CD4-positive, alpha-beta memory T cell (primary cell): ENCODE results near the gene IL32. TPM values are rescaled to one million over a fixed set of nuclear protein-coding genes. Genes with fewer than 3 reads are reported as not detected.

Experiments used
- CTCF ChIA-PET: fragments of 350-600 bp; sonication (Branson Sonifier 250); formaldehyde crosslinking; loops from one replicate; lab custom pipeline; 2021; ENCODE audit warnings: inconsistent platforms; ENCODE audit not compliant: partially characterized antibody; lab: Charles Lee
- POLR2A ChIA-PET: fragments of 350-600 bp; sonication (Branson Sonifier 250); formaldehyde crosslinking; loops from one replicate; lab custom pipeline; 2021; ENCODE audit not compliant: partially characterized antibody; lab: Charles Lee
- DNase-seq, 5 donors: peaks; one replicate each; pipeline versions ENCODE4 v3.0.0 to v3.0.0-alpha.2; 2020 to 2022; ENCODE audit warnings: mixed read lengths in 1 of 5
- H3K27ac ChIP-seq: one replicate; pipeline ENCODE4 v1.7.0; 2013; ENCODE audit warnings: low read depth, low read length
- H3K27me3 ChIP-seq: 2 replicates; pipeline ENCODE4 v1.7.0; 2013; ENCODE audit warnings: mild to moderate bottlenecking, low read length, moderate library complexity; ENCODE audit not compliant: insufficient read depth
- H3K36me3 ChIP-seq: 2 replicates; pipeline ENCODE4 v1.7.0; 2013; ENCODE audit warnings: mild to moderate bottlenecking, low read length, moderate library complexity; ENCODE audit not compliant: insufficient read depth
- H3K4me1 ChIP-seq: 2 replicates; pipeline ENCODE4 v1.7.0; 2013; ENCODE audit warnings: mild to moderate bottlenecking, low read length, moderate library complexity; ENCODE audit not compliant: insufficient read depth
- H3K4me3 ChIP-seq, 2 donors: one replicate each; pipeline ENCODE4 v1.7.0; 2013; ENCODE audit warnings: low read length in 2 of 2, mild to moderate bottlenecking in 1 of 2
- H3K9me3 ChIP-seq, 2 donors: one replicate each; pipeline ENCODE4 v1.7.0; 2013; ENCODE audit warnings: low read length in 2 of 2, control low read depth in 1 of 2; ENCODE audit not compliant: control insufficient read depth in 1 of 2
- H3K27ac Mint-ChIP-seq, 7 donors: one replicate each; pipeline ENCODE4 v1.8.0; 2020 to 2021; ENCODE audit warnings: mixed read lengths in 7 of 7, mild to moderate bottlenecking in 6 of 7, inconsistent platforms in 3 of 7, moderate library complexity in 3 of 7
- H3K27me3 Mint-ChIP-seq, 2 donors: one replicate each; pipeline ENCODE4 v1.8.0; 2020 to 2021; ENCODE audit warnings: mixed read lengths in 2 of 2
- H3K36me3 Mint-ChIP-seq, 2 donors: one replicate each; pipeline ENCODE4 v1.8.0; 2020 to 2021; ENCODE audit warnings: mixed read lengths in 2 of 2, inconsistent platforms in 1 of 2, mild to moderate bottlenecking in 1 of 2
- H3K4me1 Mint-ChIP-seq, 4 donors: one replicate each; pipeline ENCODE4 v1.8.0; 2020 to 2021; ENCODE audit warnings: mixed read lengths in 4 of 4, mild to moderate bottlenecking in 1 of 4
- H3K4me3 Mint-ChIP-seq, 8 donors: one replicate each; pipeline ENCODE4 v1.8.0; 2020 to 2021; ENCODE audit warnings: mixed read lengths in 8 of 8, mild to moderate bottlenecking in 7 of 8, moderate library complexity in 6 of 8, inconsistent platforms in 3 of 8
- H3K9me3 Mint-ChIP-seq, 8 donors: one replicate each; pipeline ENCODE4 v1.8.0; 2020 to 2021; ENCODE audit warnings: mixed read lengths in 8 of 8, mild to moderate bottlenecking in 5 of 8, inconsistent platforms in 3 of 8, moderate library complexity in 1 of 8
- intact Hi-C: fragments of 100-400 bp; cut with micrococcal nuclease; formaldehyde crosslinking; loops from one replicate; pipeline ENCODE4 v1.15.1; 2023
- polyA plus RNA-seq, 2 donors: library from polyadenylated mRNA; unstranded; fragments of 300-500 nt; fragmentation: Illumina TruSeq; gene quantifications; one replicate each; pipeline ENCODE4 v1.2.3, GENCODE V29; 2021
- total RNA-seq, 2 experiments: library from RNA; stranded (reverse); gene quantifications; one replicate each; pipeline ENCODE4 v1.2.3, GENCODE V29; 2021

Gene IL32
- total and polyA plus RNA-seq, 4 experiments from 2014 or later, result 752 to 3,174 (median 1,961) TPM

DNA sequence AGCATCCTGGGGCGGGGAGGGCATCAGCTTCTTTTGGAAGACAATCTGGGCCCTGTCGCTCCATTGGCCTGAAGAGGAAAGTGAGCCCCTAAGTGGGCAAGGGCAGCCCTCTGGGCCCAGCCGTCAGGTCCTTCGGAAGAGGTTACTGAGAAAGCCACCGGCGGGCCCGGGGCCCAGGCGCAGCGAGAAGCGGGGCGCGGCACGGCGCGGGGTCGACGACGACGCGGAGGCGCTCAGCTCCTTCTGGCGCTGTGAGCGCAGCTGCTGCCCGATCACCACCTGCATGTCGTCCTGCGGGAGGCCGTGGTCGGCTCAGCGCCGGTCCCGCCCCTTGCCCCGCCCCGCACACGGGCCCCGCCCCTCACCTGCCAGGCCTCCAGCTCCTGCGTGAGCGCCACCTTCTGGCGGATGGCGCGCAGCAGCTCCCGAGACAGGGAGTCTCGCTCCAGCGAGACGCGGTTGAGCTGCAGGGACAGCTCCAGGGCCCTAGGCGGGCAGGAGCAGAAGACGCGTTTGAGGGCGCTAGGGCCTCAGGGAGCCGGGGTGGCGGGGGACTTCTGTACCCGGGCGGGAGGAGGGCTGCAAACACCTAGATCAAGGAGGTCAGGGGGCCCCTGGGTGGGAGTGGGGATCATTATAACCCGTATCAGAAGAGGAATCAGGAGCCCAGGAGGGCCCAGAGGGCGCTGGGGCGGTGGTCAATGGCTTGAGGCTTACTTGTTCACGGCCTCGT lies 37.3 kb upstream of the IL32 start:
- ChIA-PET CTCF (interaction anchor here (0.6 to 18.6 kb wide), 38 partner anchors 9 to 254 kb away, joined by 3 to 444 read pairs (median 4); partner anchors contain the start of genes BICDL2, CLDN9, MMP25 and TNFRSF12A), POLR2A (interaction anchor here (0.6 to 5.4 kb wide), 18 partner anchors 18 to 130 kb away, joined by 3 to 37 read pairs (median 4); partner anchors contain the start of genes MMP25 and ZNF213)
- Mint-ChIP-seq H3K27ac (peak overlapping the region in 3 of 7 donors; percentile 69 to 70 (median 70)), H3K4me1 (peaks cover 14 to 46% (median 28%) of the 10 kb centered on the region in 4 donors), H3K36me3 (peaks cover 3 to 14% of the 10 kb centered on the region in 2 donors), H3K4me3 (peak overlapping the region in 5 of 8 donors; percentile 40 to 81 (median 52)), H3K9me3 (peaks cover 0 to 2% (median 0%) of the 10 kb centered on the region in 8 donors), H3K27me3 (peaks cover 12 to 15% of the 10 kb centered on the region in 2 donors)
- Histone ChIP-seq H3K4me3 (no peak overlapping the region), H3K36me3 (peaks cover 20% of the 10 kb centered on the region), H3K27me3 (peaks cover 13% of the 10 kb centered on the region), H3K9me3 (no peaks in the 10 kb centered on the region), H3K27ac (no peak overlapping the region), H3K4me1 (peaks cover 35% of the 10 kb centered on the region)
- DNase-seq, result peak; percentile 77 to 85 (median 78)
- intact Hi-C loops, result loop anchor here (1.0 to 10.0 kb wide), 3 partner anchors 8 to 123 kb away; partner anchors contain the start of gene TNFRSF12A

DNA sequence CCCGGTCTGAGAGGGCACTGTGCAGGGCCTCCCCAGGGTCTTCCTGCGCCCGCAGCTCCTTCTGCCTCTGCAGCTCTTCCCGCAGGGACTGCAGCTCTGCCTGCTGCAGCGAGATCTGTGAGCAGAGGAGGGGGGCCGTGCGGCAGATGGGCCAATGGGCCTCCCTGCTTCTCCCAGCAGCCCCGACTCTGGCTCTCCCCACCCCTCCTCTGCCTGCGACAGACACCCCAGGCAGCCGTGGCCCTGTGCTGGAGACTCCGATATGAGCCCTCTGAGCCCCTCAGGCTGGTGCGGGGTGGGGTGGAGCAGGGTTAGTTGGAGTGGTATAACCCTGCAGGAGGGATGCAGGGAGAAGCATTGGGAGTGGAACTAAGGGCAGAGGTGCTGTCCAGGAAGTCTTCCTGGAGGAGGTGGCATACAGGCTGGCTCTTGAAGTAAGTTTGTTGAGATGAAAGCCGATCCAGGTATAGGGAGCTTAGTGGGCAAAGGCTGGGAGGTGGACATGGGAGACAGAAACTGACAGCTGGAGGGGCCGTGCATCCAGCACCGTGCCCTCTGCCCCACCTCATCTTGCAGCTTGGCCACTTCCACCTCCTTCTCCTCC lies 36.6 kb upstream of the IL32 start:
- H3K27ac ChIP-seq, result no peak overlapping the region
- H3K4me3 Mint-ChIP-seq, result peak overlapping the region in 7 of 8 donors; percentile 9 to 71 (median 56)
- ChIA-PET POLR2A (interaction anchor here (0.6 to 5.4 kb wide), 18 partner anchors 8 to 130 kb away, joined by 3 to 37 read pairs (median 6); partner anchors contain the start of genes MMP25, TNFRSF12A and ZNF213), CTCF (interaction anchor here (0.6 to 18.6 kb wide), 29 partner anchors 8 to 143 kb away, joined by 3 to 444 read pairs (median 6); partner anchors contain the start of genes BICDL2, CLDN9, MMP25 and TNFRSF12A)
- peaks cover 3 to 14% of the 10 kb centered on the region in 2 donors for H3K36me3 Mint-ChIP-seq
- peaks cover 13 to 39% (median 24%) of the 10 kb centered on the region in 4 donors for H3K4me1 Mint-ChIP-seq
- intact Hi-C loops, result loop anchor here (1.0 to 10.0 kb wide), 3 partner anchors 9 to 124 kb away; partner anchors contain the start of gene TNFRSF12A
- peaks cover 13% of the 10 kb centered on the region for H3K27me3 ChIP-seq
- H3K9me3 ChIP-seq, result no peaks in the 10 kb centered on the region
- H3K36me3 ChIP-seq, result peaks cover 20% of the 10 kb centered on the region
- H3K27me3 Mint-ChIP-seq, result peaks cover 18 to 20% of the 10 kb centered on the region in 2 donors
- H3K4me3 ChIP-seq, result peak overlapping the region in 1 of 2 donors; percentile 41
- H3K4me1 ChIP-seq, result peaks cover 29% of the 10 kb centered on the region
- no peak for DNase-seq
- H3K27ac Mint-ChIP-seq, result peak overlapping the region in 1 of 7 donors; percentile 81
- H3K9me3 Mint-ChIP-seq, result peaks cover 0 to 3% (median 0%) of the 10 kb centered on the region in 8 donors

DNA sequence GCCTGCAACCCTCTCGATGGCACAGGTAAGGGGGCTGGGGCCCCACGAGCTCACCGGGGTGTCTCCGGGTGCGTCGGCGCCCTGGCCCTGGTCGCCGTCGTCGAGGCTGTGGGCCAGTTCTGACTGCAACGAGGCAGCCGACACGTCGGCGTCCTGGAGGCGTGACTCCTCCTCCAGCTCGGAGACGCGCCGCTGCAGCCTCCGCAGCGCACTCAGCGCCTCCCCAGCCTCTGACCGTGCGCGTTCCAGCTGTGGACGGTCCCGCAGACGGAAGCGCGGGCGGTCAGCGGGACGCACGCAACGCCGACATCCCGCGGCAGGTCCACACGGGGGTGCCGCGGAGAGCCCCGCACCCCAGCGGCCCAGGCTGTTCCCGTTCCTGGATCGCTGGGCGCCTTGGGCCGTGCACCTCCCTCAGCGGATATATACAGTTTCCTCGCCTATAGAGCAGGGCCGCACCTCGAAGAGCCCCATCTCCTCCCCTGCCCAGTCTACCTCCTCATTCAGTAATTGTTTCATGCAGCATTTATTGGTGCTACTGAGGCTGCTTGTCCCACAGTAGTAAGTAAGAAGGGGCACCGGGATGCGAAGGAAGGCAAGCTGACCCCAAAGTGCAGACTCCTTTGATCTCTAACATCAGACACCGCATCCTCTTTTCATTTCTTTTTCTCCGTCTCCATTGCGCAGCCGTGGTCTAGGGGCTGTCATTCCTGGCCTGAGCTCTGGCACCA lies 35.8 kb upstream of the IL32 start:
- intact Hi-C loops, result loop anchor here (2.0 to 10.0 kb wide), 2 partner anchors 71 to 125 kb away; no protein-coding TSS in a partner anchor
- H3K9me3 Mint-ChIP-seq, result peaks cover 0 to 3% (median 0%) of the 10 kb centered on the region in 8 donors
- POLR2A ChIA-PET, result interaction anchor here (0.6 to 5.4 kb wide), 15 partner anchors 8 to 415 kb away, joined by 3 to 37 read pairs (median 4); partner anchors contain the start of genes MMP25, TNFRSF12A and ZNF213
- peak overlapping the region in 1 of 2 donors; percentile 41 for H3K4me3 ChIP-seq
- peaks cover 20% of the 10 kb centered on the region for H3K36me3 ChIP-seq
- peak in 3 of 5 donors; percentile 36 to 43 (median 37) for DNase-seq
- CTCF ChIA-PET, result interaction anchor here (1.1 to 18.6 kb wide), 13 partner anchors 9 to 142 kb away, joined by 3 to 444 read pairs (median 14); partner anchors contain the start of genes CLDN9, MMP25, PAQR4 and TNFRSF12A
- peaks cover 25% of the 10 kb centered on the region for H3K4me1 ChIP-seq
- H3K4me3 Mint-ChIP-seq, result peak overlapping the region; percentile 52 to 88 (median 74)
- H3K27me3 Mint-ChIP-seq, result peaks cover 22 to 23% of the 10 kb centered on the region in 2 donors
- no peak overlapping the region for H3K27ac ChIP-seq
- peak overlapping the region in 2 of 7 donors; percentile 72 to 81 for H3K27ac Mint-ChIP-seq
- H3K9me3 ChIP-seq, result no peaks in the 10 kb centered on the region
- peaks cover 13% of the 10 kb centered on the region for H3K27me3 ChIP-seq
- peaks cover 11 to 32% (median 19%) of the 10 kb centered on the region in 4 donors for H3K4me1 Mint-ChIP-seq
- H3K36me3 Mint-ChIP-seq, result peaks cover 0 to 10% of the 10 kb centered on the region in 2 donors

DNA sequence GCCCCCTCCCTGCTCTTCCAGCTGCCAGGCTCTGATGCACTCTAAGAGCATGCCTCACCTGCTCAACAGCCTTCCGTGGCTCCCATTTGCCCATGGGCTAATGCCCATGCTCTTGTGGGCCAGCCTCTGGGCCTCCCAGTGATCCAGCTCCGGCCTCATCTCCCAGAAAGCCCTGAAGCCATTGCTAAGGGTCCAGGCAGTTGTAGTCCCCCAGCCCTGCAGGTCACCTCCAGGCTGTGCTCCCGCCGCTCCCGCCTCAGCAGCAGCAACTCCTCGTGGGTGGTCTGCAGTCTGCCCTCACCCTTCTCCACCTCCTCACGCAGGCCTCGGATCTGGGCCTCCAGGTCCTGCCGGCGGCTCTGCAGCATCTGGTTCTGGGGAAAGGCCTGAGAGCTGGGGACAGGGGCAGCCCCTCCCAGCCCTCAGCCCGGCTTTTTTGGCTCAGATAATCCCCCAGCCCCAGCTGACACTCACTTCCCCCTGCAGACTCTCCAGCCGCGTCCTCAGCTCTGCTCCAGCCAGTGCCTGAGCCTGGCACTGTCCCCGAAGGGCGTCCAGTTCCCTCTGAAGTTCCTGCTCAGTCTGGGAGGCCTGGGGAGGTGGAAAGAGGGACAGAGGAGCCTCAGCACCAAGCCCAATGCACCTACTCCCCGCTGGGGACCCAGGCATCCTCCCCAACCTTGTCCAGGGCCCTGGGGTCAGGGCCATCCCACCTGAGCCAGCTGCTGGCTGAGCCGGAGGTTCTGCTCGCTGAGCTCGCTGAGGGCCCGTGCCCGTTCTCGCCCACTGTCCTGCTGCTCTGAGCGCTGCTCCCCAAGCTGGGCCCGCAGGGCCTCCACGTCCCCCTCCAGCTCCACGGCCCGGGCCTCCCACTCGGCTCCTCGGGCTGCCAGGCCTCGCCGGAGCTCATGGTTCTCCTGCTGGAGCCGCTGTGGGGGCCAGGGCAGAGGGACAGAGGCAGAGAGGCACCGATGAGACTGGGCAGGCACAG lies 34.9 kb upstream of the IL32 start:
- Histone ChIP-seq H3K4me3 (no peak overlapping the region), H3K36me3 (peaks cover 19% of the 10 kb centered on the region), H3K27ac (no peak overlapping the region), H3K27me3 (peaks cover 16% of the 10 kb centered on the region), H3K9me3 (no peaks in the 10 kb centered on the region), H3K4me1 (peaks cover 25% of the 10 kb centered on the region)
- Mint-ChIP-seq H3K4me1 (peaks cover 11 to 32% (median 20%) of the 10 kb centered on the region in 4 donors), H3K36me3 (peaks cover 0 to 10% of the 10 kb centered on the region in 2 donors), H3K27me3 (peaks cover 23 to 28% of the 10 kb centered on the region in 2 donors), H3K9me3 (peaks cover 0 to 3% (median 0%) of the 10 kb centered on the region in 8 donors), H3K4me3 (peak overlapping the region; percentile 49 to 88 (median 74)), H3K27ac (peak overlapping the region in 1 of 7 donors; percentile 81)
- POLR2A ChIA-PET, result interaction anchor here (0.6 to 5.4 kb wide), 17 partner anchors 9 to 414 kb away, joined by 3 to 37 read pairs (median 6); partner anchors contain the start of genes MMP25, TNFRSF12A, ZNF213 and ZSCAN10
- intact Hi-C loops, result loop anchor here (1.0 to 2.0 kb wide), 4 partner anchors 28 to 136 kb away; no protein-coding TSS in a partner anchor
- CTCF ChIA-PET, result interaction anchor here (0.6 to 18.6 kb wide), 21 partner anchors 9 to 311 kb away, joined by 3 to 444 read pairs (median 5); partner anchors contain the start of genes CLDN9, MMP25, PAQR4 and TNFRSF12A
- no peak for DNase-seq

DNA sequence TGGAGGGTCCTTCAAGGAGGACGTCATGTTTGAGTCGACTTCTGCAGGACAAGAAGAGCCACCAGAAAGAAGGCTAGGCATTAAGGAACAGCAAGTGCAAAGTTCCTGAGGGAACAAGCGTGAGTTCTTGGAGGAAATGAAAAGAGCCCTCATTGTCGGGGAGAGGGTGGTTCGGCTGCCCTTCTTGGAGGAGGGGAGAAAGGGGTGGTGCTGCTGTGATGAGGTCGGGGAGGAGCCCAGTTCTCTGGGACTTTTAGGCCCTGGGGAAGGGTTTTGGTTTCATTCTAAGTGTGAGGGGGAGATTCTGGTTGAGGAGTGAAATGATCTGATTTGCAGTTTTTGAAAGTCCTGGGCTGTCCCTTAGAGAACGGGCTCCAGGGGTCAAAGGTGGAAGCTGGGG lies 32.8 kb upstream of the IL32 start:
- Histone ChIP-seq H3K27me3 (peaks cover 35% of the 10 kb centered on the region), H3K4me1 (peaks cover 33% of the 10 kb centered on the region), H3K27ac (no peak overlapping the region), H3K4me3 (no peak overlapping the region), H3K9me3 (no peaks in the 10 kb centered on the region), H3K36me3 (no peaks in the 10 kb centered on the region)
- Mint-ChIP-seq H3K36me3 (no peaks in the 10 kb centered on the region), H3K4me1 (peaks cover 15 to 37% (median 24%) of the 10 kb centered on the region in 4 donors), H3K27ac (no peak overlapping the region), H3K9me3 (peaks cover 0 to 3% (median 0%) of the 10 kb centered on the region in 8 donors), H3K4me3 (peak overlapping the region in 1 of 8 donors; percentile 36), H3K27me3 (peaks cover 35 to 40% of the 10 kb centered on the region in 2 donors)
- no peak for DNase-seq
- CTCF ChIA-PET, result interaction anchor here (1.4 to 18.6 kb wide), 10 partner anchors 10 to 139 kb away, joined by 5 to 444 read pairs (median 18); partner anchors contain the start of genes CLDN9, TNFRSF12A and ZNF213
- intact Hi-C loops, result no loop called here
- POLR2A ChIA-PET, result interaction anchor here (1.1 to 3.5 kb wide), 9 partner anchors 9 to 102 kb away, joined by 4 to 19 read pairs (median 6); partner anchors contain the start of genes MMP25, ZNF213 and ZSCAN10
